GM12872 (cell line): ENCODE data around the gene CHSY3.

Experiments
- CTCF ChIP-seq: IDR thresholded peaks from 3 replicates; pipeline ENCODE4 v1.5.1; 2011; ENCODE audit warnings: low read depth, mild to moderate bottlenecking, low read length, moderate library complexity; ENCODE audit not compliant: insufficient read depth

CHSY3 gene

DNA sequence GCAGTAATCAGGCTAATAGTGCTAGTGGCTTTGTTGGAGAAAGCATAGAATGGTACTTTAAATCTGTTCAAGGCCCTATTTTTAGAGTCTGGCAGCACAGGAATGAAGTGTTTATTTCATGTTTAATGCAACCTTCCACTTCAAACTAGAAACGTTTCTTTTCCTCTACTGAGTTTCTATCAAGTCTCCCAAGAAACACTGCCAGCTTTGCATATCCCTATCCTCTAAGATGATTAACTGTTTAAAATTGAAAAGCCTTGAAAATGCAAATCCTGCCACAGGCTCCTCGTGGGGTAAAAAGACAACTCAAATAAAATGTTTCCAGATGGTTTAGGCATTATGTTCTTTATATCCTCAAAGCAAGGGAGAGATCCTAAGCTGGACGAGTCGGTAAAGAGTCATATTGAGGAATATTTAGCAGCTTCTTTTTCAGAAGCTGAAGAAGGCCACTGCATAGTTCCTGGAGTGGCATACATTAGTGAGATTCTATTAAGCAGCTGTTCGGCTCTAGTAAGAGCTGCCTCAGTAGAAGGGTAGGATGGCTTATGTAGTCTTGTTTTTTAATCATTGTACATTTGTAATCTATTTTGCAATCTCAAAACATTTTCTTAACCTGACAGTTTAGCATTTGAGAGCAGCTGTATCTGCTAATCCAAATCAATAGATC lies 251.2 kb downstream of the CHSY3 start:
- no peak for TF ChIP-seq CTCF

DNA sequence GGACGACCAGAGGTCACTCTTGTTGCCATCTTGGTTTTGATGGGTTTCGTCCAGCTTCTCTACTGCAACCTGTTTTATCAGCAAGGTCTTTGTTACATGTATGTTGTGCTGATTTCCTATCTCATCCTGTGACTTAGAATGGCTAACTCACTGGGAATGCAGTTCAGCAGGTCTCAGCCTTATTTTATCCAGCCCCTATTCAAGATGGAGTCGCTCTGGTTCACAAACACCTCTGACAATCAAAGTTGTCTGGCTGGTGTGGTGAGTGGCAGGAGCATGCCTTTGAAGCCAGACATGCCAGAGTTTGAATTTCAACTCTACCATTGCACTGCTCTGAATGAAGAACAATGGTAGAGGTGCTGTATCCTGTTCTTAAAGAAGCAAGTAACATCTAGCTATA lies 253.8 kb downstream of the CHSY3 start:
- no peak for TF ChIP-seq CTCF

GRCh38 chr5:130159968-130160367 lies 255.7 kb downstream of the CHSY3 start:
- no peak for TF ChIP-seq CTCF

GRCh38 chr5:130164966-130165365 lies 260.7 kb downstream of the CHSY3 start:
- no peak for TF ChIP-seq CTCF

- no peak for TF ChIP-seq CTCF
These were observed 262.7 kb downstream of the CHSY3 start for GRCh38 chr5:130166839-130167490.

DNA sequence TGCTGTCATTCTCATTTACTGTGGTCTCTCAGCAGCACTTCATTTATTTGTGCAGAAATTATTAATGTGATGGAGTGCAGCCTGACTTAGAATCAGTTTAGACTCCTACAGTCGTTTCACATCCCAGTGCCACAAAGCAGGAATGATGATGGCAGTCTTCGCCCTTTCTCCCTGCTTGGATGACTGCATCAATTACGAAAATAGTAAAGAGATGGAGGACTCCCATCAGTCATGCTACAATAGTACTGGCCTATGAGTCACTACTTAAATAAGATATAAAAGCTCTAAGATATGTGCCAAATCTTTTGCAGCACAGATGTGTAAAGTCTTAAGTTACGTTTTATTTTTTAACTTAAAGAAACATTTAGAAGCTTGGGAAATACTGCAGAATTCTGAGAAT lies 263.9 kb downstream of the CHSY3 start:
- TF ChIP-seq CTCF, result no peak

- no peak for TF ChIP-seq CTCF
These were observed 267.4 kb downstream of the CHSY3 start for GRCh38 chr5:130171699-130172098.
